ENCODE data around the gene CEMIP2.

Gene CEMIP2

GRCh38 chr9:71637926-71638325 lies 130.4 kb downstream of the CEMIP2 start:
- DNase-seq: no peak

- no peak for DNase-seq
Measured at GRCh38 chr9:71637375-71637774, 130.9 kb downstream of the CEMIP2 start.

DNA sequence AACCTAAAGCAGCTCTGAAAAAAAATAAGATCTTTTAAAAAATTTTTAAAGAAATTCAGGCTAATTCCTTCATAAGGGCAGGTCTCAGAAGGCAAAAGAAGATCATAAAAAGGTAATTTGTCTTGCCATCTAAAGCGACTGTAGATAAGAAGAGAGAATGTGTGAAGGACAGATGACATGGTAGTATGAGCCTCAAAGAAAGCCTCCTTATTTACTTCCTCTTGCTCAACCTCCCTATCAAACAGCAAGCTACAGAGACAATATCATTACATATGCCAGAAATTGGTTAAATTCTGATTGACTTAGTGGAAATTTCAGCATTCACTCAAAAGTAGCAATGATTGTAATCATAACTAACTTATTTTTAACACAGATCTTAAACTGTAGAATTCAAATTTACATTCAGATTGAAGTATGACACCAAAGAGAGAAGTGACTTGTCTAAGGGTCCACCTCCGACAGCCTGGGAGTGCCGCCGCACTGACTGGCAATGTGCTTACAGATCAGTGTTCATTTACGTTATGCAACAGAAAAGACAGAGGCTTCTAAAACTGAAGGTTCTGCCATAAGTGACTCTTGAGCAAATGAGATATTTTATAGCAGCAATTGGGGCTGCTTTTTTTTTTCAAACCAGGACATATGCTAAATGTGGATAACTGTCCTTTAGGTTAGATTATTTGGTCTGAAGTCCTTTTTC lies 132.0 kb downstream of the CEMIP2 start:
- DNase-seq: no peak

GRCh38 chr9:71634752-71635151 lies 133.6 kb downstream of the CEMIP2 start:
- no peak for DNase-seq
